OCI-M1 (cell line): ENCODE measurements around the gene CCDC178.

ENCODE experiments used
- DNase-seq: peaks from one replicate; lab custom pipeline; 2025; lab: John Stamatoyannopoulos, UW

Gene CCDC178

DNA sequence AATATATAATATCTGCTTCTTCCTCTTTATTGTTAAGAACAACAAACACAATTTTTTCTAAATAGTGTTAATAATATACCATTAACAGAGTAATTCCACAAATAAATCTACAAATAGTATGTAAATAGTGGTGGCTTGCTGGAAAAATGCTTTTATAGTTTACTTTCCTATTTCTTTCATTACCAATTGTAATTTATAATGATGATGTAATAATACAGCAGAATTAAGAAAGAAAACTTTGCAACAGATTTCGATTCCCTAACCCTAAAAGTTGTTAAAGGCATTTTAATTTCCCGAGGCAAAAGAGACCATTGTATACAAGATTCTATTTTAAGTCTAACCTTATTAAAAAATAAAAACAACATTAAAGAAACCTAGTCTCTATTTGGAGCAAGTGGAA is 307.9 kb downstream of the CCDC178 start:
- no peak for DNase-seq

DNA sequence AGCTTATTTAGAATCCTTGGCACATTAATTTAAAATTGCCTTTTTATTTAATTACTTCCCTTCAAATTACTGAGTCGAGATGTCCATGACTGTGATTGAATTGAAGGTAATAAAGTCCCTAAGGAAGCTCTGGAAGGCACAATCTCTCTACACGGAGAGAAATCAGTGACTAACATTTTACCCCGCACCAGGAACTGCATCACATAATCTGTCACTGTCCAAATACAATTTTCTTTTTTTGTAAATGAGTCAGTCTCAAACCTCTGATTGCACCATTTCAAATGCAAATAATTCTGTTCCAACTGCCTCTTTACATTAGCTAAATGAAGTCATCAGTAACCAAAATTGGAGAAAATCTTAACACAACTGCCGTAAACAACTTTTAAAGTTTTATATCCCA is 311.9 kb downstream of the CCDC178 start:
- DNase-seq = no peak

DNA sequence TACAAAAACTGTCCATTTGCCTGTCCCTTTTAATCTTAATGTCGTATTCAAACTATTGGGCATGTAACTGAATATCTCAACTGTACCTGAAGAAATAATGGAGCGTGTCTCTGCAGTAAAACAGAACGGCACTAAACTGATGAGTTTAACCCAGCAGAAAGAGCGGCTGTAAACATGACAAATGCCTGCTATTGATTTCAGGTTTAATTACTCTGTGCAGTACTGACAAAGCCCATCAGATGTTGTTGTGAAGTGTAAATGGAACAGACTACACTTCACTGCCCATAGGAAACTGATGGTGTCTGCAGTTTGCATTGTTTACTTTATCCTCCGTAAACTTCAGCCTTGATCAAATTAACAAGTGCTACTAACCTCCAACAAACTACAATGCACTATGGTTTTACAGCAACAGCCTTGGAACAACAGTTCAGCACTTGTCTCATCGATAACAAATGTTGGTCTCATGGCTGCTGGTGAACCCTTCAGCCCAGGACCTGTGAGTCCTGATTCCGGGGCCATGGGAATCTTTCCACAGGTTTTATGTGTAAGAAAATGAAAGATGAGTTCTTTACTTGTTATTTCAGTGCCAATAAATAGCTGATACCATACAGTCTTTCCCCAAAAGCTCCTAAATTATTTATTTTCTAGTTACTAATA is 316.5 kb downstream of the CCDC178 start:
- no peak for DNase-seq

DNA sequence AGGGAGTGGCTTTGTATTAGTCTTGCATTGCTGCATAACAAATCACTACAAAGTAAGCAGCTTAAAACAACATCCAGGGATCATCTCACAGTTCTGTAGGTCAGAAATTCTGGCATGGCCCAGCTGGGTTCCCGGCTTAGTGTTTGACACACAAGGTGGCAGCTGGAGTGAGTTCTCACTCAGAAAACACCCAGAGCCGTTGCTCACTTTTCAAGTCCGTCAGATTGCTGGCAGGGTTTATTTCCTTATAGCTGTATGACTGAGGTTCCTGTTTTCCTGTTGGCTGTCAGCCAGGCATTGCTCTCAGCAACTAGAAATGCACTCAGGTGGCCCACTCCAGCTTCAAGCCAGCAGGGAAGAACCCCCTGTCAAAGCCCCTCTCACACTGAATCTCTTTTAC is 324.1 kb downstream of the CCDC178 start:
- DNase-seq = peak; percentile 65

DNA sequence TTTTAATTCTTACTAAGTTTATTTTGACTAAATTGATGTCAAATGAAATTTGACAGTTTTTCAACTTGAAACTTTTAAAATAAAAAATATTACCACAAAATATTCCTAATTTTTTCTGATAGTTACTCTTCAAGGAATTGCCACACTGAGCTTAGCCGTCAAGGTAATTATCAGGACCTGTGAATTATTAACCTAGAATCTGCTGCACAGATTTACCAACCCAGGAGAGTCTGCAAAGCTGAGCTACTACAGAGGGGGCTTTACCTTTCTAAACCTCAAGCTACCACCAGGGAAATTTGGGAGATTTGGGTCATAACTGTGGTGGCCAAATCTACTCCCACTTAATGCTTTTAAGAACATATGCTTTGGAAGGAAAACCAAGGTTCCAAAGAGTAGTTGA is 324.6 kb downstream of the CCDC178 start:
- no peak for DNase-seq

DNA sequence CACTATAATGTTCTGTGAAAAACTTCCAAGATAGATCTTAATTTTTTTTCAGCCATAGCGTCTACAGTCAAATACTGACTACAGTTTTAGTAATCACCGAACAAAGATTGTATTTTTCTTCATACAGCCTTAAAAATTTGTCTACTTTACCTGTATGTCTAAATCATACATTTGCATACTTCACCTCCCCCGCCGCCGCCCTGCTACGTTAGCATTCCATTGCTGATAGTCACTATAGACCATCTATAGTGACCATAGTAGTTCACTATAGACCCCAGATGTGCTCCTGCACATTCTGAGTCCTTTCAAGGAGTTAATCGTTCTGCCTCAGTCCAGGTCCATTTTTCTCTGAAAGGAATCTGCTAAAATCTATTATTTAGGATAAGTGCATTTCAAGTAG is 325.0 kb downstream of the CCDC178 start:
- no peak for DNase-seq

DNA sequence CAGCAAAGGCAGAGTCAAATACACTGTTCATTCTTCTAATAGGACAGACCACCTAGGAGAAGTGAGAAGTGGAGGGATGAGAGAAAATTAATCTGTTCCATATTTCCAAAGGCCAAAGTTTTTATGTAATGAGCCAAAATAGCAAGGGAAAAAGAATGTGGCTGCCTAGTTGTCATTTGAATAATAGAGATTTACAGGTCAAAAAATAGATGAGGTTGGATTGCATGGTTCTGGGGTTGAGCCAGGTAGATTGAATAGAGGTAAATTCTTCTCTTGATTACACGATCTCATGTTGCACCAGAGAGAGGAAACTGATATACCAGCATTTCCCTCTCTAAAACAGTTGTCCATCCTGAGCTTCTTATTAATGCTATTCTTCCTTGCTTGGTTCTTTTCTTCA is 325.8 kb downstream of the CCDC178 start:
- no peak for DNase-seq

DNA sequence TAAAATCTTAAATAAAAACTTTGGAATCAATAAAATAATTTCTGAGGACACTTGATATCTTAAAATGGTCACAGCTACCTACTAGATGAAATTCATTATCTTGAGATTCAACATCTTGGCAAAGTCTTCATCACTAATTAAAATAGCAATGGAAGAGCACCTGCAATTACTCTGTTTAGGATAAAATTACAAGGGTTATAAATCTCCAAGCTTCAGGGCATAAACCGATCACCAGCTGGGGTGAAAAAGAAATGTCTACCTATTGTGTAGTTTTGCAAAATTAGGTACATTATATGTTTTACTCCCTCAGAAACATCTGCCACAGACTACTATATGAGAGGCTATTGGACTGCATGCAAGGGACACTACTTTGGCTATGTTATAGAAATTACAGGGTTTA is 327.1 kb downstream of the CCDC178 start:
- DNase-seq = no peak

DNA sequence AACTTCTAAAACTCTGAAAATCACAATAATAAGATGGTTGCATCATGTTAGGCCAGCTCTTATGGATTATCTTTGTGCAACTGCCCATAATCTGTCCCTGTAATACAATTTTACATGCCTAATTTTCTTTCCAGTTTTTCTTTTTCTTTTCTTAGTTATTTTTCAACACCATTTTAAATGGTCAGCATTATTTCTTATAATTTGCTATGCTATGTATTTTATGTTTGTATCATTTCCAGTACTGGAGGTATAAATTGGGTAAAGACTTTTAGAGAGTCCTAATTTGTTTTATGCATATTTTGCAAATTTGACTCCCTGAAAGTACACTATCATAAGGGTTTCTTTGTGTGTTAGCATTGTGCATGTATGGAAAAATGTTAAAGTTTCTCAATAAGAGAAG is 333.0 kb downstream of the CCDC178 start:
- DNase-seq = no peak

DNA sequence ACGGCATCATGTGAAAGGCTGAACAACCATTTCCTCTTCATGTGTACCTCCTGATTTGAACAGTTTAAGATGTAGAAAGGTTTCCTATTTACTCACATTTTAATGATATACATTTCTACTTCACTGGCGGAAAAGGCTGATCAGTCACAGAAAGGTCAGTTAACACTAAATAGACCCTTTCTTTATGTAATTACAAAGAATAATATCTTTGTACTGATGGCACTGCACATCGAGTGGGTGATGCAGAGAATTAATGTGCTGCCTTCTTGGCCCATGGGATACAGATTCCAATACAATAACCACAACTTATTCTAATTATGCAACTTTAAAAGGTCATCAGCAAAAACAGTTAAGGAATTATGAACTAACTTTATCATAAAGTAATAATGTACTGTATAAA is 339.2 kb downstream of the CCDC178 start:
- DNase-seq = no peak

DNA sequence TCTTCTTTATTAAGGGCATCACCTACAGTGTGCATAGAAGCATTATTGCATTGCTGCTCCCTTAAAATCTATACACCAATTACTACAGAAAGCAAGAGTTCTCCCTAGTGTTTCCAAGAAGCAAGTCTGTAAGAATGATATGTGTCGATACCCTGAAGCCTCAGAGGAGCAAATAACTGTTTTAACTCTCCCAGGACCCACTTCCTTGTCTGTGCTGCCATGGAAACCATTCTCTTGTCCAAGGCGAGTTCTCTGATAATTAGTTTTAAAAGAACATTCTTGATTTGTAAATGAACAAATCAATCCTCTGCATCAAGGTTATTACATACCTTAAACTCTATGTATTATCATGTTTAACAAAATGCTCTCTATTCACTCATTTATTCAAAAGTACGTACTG is 340.9 kb downstream of the CCDC178 start:
- no peak for DNase-seq

DNA sequence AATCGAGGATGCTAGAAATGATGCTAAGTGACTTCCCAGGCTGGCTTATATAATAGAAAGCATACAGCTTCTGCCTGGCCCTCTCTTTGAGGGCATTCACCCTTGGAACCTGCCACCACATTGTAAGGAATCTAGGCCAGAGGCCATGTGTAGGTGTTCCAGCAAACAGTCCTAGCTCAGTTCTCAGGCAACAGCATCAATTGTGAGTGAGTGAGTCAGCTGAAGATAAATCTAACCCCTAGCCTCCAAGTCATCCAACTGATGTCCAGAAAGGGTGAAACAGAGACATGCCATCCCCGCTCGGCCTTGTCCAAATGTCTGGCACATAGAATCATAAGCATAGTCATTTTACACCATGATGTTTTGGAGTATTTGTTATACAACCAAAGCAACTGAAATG is 343.4 kb downstream of the CCDC178 start:
- DNase-seq = no peak

DNA sequence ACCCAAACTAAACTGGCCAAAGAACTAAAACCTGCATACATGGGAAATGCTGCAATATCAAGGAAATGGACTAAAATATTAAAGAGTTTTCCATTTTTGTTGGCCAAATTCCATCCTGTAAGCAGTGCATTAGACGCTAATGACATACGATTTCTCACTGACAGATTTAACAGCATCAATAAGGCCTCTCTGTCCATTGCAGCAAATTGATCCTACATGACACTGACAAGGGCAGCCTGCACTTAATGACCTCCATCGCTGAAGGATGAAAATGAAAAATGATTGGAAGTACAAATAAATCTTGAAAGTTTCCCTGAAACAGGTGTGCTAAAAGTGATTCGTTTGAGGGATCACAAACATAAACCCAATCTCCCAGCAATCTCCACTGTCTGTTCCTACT is 350.1 kb downstream of the CCDC178 start:
- DNase-seq = no peak

DNA sequence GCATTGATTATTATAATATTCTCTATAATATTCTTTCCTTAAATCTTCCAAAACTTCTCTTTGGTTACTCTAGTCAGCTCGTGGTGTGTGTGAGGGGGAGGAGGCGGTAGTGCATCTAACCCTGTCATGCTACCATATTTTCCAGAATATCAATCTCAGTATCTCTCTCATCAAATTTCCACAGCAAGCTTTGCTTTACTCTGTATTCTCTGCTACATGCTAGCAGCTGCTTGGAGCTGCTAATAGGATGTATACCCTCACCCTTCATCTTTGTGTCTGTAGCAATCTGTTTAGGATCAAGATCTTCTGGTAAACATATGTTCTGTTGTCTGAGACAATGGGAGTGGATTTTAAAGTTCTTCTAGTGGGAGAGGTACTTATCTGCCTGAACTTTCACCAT is 363.9 kb downstream of the CCDC178 start:
- DNase-seq = no peak

DNA sequence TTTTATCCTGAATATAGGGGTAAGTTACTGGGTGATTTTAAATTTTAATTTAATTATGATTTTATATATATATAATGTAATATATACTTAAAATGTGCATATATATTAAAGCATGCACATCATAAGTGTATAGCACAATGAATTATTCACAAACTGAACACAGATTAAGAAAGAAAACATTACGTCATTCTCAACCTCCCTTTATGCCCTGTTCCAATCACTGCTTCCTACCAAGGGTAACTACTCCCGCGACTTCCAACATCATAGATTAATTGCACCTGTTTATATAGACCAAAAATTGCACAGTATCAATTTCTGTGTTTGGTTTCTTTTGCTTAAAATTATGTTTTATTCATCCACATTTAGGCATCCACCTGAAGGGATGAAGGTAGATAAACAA is 366.4 kb downstream of the CCDC178 start:
- no peak for DNase-seq

DNA sequence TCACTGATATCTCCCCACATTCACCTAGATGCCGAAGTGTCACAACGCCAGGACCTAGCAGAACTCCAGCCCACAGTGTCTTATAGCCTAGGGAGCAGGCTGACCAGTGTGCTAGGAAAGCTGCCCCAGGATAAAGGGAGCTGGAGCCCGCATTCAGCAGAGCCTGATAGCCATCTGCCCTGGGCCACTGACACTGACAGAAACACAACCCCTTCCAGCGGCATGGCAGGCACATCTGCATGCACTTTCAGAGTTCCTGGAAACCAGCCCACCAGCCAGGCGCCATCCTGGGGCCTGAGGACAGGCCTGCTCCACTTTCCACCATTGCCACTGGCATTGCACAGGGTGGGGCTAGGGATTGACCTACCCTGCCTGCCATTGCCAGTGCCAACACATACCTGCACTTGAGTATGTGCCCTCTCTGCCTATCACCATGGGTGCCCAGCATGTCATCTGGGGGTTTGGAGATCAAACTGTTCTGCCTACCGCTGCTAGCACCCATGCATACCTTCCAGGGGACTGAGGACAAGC is 377.6 kb downstream of the CCDC178 start:
- no peak for DNase-seq

DNA sequence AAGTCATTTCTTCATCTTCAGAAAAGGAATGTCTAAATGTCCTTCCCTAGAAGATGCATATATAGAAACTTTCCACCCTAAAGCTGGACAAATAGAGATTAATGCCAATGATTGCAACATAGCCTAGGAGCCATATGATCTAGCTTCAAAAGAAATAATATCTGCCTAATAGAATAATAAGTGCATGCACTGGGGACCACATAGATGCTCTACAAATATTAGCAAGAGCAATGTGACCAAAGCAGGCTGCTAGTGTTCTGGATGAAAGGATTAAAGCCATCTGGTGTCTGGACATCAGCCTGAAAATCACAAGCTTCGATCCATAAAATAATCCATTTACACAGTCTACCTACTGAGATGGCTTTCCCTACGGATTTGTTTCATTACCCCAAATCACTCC is 387.6 kb downstream of the CCDC178 start:
- DNase-seq = no peak

DNA sequence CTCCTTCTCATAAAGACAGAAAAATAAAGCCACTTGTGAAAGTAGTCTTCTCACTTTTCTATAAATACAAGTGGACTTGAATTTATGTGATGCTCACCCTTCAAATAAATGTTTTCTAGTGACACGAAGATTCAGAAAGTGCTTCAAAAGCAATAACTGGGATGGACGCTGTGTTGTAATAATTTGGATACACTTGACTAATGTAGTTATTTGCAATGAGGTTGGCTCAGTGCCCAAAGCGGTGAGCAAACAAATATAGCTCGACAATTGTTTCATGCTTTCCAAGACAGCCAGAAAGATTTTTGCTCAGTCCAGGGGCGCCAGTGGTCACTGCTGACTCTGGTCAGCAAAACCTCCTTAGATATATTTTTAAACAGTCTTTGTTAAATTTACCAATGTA is 389.1 kb downstream of the CCDC178 start:
- DNase-seq = peak; percentile 33

DNA sequence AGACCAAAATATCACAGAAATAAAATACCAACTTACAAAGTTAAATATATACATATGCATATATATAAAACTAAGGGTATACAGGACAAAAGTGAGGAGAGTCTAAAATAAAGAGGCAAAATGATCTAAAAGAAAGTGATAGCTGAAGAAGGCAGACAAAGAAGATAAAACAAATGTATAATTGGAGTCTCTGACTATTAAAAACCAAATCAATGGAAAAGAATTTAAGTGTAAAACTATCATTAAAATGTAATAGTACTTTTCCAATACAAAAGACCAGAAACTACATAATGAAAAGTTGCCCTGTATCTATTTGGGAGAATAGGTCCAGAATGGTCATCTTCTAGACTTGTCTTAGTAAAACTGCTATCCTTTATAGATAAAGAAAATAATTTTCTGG is 400.3 kb downstream of the CCDC178 start:
- DNase-seq = no peak

DNA sequence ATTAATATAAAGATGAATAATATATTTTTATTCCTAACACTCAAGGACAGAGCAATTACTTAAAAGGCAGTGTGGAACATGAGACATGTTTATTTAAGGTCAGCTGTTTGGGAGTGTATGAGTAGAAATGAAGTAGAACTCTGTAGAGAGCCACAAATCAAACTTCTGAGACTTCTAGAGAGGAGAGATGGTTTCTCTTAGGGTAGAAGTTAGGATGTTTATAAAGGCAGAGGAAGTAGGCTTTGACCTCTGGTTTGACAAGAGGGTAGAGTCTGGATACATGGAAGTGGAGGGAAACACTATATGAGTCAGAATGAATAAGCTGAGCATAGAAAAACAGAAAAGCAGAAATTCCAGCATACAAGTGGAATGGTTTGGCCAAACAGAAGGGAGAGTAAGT is 405.6 kb downstream of the CCDC178 start:
- no peak for DNase-seq

DNA sequence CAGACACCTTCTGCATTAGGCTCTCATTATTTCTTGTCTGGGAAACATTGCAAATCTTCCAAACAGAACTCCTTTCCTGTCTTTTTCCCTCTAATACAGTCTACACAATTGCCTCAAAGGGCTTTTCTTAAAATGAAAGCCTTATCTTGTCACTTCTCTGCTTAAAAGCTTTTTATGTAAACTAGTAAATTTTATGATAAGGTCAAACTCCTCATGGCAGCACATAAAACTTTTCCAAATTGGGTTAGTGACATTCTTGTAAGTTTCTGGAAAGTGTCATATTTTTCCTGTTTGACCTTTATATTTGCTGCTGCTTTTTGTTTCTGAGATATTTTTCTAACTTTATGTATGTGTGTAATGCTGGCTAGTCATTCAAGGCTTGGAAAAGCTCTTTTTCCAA is 406.3 kb downstream of the CCDC178 start:
- DNase-seq = no peak

DNA sequence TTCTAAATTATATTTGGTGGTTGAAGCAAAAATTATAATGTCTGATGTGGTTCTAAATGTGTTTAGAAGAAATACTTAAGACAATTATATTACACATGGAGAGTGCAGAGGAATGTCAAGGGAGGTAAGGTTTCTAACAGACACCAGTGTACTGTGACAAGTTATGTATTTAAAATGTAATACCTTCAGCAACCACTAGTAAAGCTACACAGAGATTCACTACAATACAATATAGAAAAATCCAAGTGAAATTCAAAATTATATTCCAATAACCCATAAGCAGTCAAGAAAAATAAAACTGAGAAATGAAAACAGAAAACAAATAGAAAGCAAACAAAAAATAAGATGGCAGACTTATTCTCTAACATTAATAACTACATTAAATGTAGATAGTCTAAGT is 418.2 kb downstream of the CCDC178 start:
- DNase-seq = no peak

DNA sequence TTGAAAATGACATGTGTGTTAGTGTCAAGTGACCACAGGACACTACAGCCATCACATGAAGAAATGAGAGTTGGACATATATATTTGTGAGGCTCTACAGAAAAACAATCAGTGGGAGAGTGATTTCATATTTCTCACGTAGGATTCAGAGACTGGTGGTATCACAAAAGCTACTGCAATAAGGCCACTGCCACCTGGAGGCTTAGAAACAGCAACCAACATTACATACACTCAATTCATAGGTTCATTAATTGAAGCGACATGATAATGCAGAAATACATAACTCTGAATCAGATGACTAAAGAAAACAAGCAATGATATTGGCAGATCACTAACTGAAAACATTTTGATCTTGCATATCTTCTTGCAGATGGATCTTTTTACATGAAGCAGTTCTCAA is 419.6 kb downstream of the CCDC178 start:
- no peak for DNase-seq

DNA sequence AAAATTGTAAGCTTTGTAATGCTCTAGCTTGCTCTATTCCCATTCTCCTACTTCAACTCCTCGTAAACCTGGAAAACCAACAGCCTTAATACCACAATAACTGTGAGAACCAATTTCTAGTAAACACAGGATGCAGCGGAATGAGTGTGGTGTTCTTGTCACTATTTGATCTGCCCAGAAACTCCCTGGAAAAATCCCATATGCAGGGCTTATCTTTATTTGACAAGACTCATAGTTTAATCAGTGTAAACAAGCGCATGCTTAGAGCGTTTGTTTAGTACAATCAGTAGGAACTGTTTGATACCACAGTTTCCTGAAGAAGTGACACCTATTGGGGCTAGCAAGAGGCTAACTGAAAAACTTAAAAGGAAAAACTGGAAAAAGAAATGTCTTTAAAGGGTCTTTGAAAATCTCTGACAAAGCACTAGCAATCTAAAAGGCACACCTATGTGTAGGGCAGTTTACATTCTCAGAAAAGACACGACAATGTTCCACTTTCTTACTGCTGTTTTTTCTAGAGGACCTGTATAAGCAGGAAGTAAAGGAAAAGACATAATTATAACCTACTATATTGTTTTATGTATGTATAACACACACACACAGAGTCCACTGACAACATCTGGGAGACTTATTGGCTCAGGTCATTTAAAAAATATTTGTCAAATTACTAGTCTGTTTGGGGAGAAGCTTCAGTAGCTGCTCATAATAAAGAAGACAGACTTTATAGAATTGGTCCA is 426.3 kb downstream of the CCDC178 start:
- DNase-seq = no peak
